Retina (tissue), 1 donor: ENCODE measurements around the gene ANTXR1.

Experiments
- DNase-seq: peaks from one replicate; pipeline ENCODE4 v3.0.0-alpha.2; 2016

Gene ANTXR1

DNA sequence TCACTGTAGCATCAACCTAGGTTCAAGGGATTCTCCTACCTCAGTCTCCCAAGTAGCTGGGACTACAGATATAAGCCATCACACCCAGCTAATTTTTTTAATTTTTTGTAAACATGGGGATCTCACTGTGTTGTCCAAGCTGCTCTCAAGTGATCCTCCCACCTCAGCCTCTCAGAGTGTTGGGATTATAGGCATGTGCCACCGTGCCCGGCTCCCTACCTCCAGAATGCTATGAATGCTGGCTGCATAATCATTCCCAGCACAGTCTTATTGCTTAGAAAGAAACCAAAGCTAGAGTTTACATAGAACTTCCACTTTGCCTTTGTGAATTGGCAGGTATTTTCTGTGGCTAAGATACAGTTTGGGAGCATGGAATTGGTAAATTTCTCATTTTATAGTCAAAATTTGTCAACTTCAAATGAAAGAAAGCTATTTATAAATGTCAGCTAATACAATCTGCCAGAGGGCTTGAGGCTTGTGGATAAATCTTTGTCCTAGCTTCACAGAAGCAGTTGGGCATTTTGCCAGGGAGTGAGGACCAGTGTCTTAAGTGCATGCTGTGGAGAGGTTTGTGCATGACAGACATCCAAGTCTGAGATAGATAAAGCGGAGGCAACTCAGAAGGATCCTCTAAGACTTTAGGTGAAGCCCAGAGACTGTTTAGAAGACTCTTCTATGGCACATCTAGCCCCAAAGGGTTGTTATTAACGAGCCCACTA is 175.4 kb downstream of the ANTXR1 start:
- DNase-seq, result no peak

DNA sequence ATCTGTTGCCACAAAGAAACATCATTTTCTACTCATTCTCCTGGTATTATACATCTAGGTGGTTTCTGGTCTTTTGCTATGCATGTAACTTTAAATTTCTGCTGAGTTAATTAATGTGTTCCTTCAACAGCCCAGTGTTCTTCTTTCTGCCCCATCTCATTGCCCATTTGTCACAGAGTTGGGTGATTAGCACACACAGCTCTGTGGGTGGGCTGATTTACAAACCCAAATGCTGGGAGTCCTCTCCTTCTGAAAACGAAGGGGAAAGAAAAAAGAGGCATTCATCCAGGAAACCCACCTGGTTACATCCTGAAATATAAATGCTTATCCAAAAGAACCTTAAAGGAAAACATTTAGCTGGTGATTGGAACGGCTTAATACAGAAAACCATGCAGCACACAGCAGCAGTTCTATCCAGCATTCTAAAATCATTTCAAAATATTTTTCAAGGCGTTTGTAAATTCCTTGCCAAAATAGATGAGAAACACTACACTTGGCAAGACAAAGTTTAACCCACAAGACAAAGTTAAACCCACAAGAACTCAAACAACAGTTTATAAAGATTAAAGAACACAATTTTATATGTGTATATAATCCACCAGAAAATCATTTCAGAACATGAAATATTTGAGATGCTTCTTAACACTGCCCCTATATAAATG is 177.9 kb downstream of the ANTXR1 start:
- no peak for DNase-seq

DNA sequence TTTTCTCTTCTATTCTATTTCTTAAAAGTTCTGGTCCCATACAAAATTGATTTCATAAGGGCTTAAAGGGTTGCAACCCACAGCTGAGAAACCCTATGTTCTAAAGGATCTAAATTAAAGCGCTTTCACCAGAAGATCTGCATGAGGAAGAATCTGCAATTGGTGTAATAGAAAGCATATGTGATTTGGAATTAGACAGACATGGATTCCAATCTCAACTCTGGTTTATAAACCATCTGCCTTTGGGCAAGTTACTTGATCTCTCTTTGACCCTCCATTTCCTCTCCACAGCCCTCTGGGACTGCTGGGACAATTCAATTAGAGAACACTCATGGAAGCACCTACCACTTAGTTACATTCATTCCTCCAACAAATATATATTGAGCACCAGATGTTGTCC is 178.7 kb downstream of the ANTXR1 start:
- no peak for DNase-seq

DNA sequence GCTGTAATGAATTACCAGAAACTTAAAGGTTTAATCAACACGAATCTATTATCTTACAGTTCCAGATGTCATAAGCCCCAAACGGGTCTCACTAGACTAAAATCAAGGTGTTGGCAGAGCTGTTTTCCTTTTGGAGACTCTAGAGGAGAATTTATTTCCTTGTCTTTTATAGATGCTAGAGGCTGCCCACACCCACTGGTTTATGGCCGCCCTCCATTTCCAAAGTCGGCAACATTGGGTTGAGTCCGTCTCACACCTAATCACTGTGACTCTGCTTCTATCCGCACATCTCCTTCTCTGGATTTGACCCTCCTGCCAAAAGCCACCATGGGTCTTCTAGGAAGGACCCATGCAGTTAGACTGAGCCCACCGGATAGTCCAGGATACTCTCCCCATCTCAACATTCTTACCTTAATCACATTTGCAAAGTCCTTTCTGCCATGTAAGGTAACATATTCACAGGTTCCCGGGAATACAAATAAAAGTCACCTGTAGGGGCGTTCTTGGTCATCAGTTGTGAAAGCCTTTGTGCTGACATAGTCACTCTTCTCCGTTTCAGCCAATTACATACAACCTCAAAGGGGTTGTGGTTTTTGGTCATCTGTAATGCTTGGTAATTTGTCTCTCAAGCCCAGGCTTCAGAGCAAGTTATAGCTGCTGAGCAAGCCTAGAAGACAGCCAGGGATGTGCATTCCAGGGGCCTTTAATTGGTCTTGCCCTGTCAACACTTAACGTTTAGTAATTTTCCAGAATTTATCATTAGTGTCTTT is 179.4 kb downstream of the ANTXR1 start:
- DNase-seq, result no peak

DNA sequence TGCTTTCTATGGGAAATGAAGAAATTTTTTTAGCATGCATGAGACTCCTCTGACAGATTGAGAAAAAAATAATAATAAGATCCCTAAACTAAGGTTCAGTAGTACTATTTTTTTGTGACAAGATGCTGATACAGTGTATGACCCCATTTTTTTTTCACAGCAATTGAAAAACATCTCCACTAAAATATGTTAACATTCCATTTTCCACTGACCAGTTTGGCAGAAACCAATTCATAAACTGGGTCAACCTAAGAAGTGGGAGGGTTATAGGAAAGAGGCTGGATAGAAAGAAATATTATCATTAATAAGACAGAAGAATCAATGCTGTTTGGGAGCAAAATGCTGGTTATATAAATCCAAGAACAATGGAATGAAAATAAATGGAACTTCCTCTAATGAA is 182.7 kb downstream of the ANTXR1 start:
- no peak for DNase-seq

DNA sequence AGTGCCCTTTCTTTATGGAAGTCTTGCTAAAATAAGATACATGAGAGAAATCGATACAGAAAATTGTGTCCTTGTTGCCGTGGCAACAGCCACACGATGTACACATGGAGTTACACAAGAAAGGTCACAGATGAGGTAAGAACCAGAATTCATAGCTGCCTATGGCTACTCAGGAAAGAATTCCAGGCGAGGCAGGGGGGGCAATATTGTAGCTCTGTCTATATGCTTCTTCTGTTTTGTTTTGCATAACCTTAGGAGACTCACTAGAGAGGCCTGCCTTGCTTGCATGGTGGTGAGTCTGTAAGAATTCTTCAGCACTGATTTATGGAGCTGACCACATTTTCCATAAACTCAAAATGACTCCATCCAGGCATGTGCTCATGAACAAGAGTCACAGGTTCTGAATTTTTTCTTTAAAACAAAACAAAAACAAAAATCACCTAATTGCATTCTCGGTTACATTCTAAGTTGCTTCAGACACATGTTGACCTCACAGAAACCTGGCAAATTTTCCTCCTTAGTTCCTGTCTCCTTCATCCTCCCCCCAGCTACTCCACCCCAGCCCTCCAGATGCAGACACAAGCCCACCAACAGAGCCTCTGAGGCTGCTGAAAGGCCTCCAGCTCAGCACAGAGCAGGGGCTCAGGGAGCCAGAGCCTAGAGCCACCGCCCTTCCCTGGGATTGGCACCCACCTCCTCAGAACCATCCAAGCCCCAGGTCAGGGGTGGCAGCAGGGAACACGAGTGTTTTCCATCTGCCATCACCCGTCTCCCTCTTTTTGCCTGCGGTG is 183.5 kb downstream of the ANTXR1 start:
- DNase-seq, result no peak

DNA sequence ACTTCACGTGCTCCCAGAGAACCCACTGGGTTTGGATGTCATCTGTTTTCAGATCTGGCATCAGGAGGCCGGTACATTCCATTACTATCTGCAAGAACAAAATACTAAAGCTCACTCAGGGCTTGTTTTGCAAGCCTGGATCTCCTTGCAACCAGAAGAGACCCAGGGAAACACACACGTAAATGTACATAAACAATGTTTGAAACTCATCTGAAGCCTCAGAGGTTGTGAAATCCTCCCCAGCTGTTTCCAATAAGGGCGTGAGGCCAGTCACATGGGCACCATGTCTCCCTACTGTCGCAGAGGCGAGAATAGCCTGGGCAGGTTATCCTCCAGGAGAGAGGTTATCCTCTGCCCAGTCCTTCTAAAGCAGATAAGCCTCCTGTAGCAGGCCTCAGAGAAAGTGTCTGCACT is 187.1 kb downstream of the ANTXR1 start:
- DNase-seq, result no peak

DNA sequence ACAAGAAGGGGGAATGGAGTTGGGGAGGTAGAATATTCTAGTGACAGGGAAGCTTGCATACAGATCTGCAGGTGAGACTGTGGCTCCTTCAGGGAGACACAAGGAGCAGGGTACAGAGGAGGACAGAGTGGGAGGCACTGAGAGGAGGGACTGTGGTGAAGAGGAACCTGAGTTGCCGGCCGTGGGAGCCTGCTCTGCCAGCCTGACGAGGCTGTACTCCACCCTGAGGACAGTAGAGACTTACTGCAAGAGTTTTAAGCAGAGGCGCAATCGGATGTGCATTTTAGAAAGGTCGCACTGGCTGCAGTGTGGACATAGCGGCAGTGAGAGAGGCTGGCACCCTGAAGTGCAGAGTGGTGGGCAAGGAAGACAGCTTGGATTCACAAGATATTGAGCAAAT is 188.3 kb downstream of the ANTXR1 start:
- DNase-seq, result no peak

DNA sequence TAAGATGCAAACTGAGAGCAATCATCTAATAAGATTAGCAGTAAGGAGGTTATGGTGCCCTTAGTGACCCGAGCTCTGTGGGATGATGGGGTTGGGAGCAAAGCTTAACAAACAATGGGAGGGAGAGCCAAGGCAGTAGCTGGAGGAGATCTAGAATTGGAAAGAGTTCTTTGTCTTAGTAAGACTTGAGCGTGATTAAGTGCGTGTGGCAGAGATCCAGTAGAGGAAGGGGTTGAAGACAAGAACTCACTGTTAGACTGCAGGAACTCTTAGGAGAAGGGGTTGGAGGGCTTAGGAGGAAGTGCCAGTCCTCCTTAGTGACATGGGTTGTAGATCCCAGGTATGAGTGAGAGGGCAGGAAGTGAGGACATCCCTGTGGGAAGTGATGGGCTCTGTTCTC is 189.3 kb downstream of the ANTXR1 start:
- no peak for DNase-seq

DNA sequence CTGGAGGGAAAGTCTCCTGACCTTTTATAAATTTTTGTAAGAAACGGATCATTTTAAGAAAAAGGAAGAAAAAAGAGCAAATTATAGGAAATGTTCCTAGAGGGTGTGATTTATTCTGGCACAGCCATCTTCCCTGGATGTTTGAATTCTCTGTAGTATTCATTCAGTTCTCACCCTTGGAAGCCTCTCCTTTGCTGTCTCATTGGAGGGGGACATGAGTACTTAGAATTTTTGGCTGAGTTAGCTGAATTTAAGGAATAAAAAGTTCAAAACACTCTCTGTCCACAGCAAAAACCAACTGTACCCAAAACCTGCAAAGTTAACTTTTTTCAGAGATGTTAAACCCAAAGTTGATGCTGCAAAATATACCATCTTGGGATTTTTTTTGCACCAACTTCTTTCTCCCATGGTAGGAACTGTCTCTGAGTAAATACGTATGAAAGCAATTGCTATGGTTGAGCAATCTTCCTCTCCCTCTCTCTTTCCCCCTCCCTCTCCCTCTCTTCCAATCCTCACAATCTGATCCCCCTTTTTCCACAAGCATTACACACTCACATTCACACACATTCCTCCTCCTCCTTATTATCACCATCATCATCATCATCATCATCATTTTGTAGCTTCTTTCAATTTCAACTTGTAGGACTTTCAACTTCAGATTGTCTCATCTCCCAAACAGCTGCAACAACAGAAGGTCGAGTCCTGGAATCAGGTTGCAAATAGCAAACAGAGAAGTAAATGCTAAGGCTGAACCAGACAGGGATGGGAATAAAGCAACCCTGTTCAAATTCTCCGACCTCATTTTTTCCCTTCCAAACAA is 190.4 kb downstream of the ANTXR1 start:
- no peak for DNase-seq

DNA sequence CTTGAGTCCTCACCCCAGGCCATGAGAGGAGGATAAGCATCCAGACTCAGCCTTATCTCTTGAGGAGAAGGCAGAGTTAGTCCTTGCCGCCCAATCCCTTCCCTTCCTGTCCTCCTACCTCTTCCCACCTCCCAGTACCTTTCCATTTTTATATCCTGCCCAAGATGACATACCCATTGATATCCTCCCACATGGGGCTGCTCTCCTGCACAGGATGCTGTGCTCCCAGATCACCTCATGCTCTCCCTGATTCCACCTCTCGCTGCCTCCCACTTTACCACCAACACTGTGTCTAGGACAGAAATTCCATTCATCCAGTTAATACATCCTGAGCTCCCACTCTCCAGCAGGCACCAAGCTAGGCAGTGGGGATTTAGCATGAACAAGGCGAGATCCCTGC is 191.7 kb downstream of the ANTXR1 start:
- DNase-seq, result no peak

DNA sequence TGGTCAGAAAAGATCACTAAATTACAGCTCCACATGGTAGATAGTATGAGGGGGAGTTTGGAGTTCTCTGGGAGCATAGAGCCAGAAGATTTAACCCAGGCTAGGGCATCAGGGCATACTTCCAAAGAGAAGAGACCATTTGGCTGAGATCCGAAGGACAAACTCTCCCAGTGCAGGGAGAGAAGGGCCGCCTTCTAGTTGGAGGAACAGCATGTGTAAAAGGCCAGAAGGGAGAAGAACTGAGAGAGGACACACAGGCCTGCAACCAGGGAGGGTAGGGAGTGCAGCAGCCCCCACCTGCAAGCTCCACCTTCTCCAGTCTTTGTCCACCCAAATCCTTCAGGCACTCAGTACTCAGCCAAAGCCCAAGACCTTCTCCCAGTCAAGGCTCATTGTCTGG is 192.1 kb downstream of the ANTXR1 start:
- no peak for DNase-seq

DNA sequence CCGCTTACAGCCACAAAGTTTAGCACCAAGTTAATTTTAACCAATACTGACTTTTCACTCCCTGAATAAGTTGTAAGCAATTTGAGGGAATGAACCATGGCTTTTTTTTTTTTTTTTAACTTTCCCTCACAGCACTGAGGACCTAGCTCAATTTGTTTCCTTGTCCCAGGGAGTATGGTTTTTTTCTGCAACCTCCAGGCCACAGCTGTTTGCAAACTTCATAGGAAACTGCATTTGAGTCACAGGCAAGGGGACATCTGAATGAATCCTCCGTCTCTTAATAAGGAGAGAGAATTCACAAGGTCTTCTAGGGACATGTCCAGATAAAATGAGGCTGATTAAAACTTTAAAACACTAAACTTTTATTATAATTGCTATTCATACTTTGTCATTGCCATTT is 192.5 kb downstream of the ANTXR1 start:
- DNase-seq, result no peak

DNA sequence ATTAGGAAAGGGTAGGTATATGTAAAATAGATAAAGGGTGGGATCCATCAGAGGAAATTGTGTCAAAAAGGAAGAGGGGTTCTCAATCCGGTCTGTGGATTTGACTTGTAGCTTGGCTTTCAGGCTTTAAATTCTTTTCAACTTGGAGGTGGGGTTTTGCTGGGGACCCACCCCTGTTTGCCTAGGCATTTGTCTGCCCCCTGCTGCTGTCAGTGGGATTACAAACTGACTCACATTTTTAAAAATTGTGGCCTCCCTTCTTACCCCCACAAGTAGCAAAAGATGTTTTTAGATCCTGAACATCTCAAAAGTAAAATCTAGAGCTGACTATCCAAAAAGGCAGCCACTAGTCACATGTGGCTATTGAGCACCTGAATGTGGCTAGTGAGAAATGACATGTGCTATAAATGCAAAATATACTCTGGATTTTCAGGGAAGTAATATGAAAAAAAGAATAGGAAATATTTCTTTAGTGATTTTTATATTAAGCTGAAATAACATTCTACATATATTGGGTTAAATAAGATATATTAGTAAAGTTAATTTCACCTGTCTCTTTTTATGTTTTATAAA is 195.1 kb downstream of the ANTXR1 start:
- DNase-seq, result no peak

DNA sequence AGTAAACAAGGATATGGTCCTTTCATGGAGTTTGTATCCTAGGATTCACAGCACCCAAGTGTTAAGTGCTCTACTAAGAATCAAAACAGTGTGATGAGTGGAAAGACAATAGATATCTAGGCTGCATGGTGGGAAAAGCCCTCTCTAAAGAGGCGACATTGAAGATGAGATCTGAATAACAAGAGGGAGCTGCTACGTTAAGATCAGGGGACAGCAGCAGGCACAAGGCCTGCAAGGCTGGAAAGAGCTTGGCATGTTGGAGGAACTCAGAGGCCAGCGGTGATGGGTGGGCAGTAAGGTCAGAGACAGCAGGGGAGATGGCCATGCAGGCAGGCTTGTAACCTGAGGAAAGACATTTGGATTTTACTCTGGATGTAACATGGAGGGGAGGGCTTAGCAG is 196.5 kb downstream of the ANTXR1 start:
- no peak for DNase-seq

DNA sequence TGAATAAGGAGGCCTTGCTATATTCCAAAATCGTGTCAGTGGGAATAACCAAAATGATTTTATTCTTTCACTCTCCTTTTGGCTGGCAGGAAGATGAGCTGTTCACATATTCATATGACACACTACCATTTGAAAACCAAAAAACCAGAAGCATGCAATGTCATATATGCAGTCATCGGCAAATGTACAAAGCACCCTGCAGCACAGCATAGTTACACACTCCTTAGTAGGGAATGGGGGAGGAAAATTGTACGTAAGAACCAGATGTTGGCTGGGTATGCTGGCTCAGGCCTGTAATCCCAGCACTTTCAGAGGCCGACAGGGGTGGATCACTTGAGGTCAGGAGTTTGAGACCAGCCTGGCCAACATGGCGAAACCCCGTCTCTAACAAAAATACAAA is 197.4 kb downstream of the ANTXR1 start:
- DNase-seq, result no peak

DNA sequence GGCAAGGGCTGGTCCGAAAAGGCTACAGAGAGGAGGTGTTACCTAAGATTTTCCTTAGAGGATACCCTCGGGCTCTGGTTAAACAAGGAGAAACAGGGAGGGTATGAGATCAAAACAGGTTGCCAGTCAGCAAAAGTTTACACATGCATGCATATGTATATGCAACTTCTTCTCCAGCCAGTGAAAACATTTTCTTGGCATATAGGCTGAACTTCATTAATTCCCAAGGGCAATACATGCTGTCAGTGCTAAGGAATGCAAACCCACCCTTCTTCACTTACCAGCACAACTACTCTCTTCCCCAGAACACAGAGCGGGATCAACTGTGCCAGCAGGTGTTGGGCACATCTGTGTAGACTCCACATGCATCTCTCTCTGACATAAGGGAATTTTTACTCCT is 198.1 kb downstream of the ANTXR1 start:
- no peak for DNase-seq

DNA sequence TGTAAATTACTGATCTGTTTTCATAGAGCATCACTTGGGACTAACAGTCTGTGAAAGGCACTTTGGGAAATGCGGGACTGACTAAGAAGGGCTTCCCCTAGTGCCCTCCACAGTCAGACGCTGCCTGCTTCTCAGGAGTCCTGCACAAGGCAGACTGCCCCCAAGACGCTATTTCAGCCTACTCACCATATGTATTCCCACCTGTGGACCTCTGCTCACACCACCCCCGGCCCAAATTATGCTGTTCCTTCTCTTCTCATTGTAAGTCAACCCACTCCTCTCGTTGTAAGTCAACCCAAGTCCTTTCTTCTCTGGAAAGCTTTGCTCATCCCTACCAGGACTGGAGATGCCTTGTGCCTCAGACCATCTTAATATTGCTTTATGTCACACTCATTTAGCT is 198.7 kb downstream of the ANTXR1 start:
- DNase-seq, result no peak

DNA sequence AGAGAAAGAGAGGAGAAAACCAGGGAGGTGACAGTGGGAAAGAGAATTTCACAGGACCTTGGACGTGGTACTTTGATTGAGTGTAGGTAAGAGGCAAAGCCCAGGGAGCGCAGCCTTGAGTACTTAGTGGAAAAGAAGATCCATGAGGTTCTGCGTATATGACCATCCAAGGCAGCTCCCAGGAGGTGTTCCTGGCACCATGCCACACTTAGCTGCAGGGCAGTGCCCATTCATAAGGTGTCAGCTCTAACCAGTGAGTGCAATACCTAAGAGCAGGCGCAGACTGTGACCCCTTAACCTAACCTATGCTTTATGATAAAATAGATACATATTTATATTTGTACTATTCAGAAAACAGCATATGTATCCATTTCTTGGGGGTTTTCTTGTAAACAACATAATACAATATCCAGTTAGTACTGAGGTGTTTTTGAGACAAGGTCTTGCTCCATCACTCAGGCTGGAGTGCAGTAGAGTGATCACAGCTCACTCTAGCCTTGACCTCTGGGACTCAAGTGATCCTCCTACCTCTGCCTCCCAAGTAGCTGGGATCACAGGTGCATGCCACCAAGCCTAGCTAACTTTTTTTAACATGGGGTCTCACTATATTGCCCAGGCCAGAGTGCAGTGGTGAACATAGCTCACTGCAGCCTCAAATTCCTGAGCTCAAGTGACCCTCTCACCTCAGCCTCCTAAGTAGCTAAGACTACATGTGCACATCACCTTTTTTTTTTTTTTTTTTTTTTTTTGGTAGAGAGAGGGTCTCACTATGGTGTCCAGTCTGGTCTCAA is 199.5 kb downstream of the ANTXR1 start:
- DNase-seq, result no peak

DNA sequence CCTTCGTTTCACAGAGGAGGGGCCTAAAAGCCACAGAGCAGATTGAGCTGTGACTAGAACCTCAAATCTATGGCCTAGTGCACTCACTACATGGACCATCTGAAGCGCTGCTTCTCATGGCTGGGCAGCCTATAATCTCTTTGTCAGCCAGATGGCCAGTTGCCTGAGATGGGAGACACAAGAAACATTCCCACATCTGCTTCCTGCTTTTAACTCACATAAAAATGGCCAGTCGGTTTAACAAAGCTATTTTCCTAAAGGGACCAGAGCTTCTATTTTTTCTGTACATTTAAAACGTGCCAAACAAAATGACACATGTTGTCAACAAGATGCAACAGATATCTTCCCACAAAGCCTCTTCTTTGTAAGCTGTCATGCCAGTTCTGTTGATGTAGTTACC is 200.2 kb downstream of the ANTXR1 start:
- DNase-seq, result no peak

DNA sequence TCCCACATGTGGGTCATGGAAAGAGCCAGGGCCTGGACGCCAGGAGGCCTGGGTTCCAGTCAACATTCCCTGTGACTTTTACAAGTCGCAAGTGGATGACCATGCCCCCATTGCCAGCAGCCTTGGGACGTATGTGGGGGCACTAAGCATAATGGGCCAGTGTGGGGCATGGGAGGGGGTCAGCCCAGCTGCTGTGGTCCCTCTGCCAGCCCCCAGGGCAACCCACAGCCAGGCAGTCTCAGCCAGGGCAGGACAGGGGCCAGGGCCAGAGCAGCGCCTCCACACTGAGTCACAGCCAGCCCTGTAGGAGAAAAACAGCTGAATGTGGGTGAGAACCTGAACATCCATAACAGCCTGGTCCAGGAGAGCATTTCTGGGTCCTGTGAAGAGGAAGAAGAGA is 200.8 kb downstream of the ANTXR1 start:
- DNase-seq, result no peak
